ENCODE results near the gene TFCP2.

TFCP2 gene

GRCh38 chr12:51217968-51218606 is 45.2 kb upstream of the TFCP2 start, which contains the start of gene POU6F1:
Gene POU6F1, minus strand, starts transcription at chr12:51218062. Its CDS starts 11,226 bp downstream, at chr12:51206836.
- Histone ChIP-seq H3K27ac (peak within 1 kb of the TSS; percentile 93), H3K4me1 (peaks cover 4% of the 10 kb centered on the region), H3K9me3 (ENCODE audit: control insufficient read depth, low read length) (no peaks in the 10 kb centered on the region), H3K4me2 (ENCODE audit: low read length) (peak within 1 kb of the TSS; percentile 99), H3K27me3 (ENCODE audit: control insufficient read depth, insufficient read depth, low read length) (no peaks in the 10 kb centered on the region), H2AFZ (peak within 1 kb of the TSS; percentile 98), H3K9ac (peak within 1 kb of the TSS; percentile 92), H3K4me3 (ENCODE audit: low read depth, low read length) (peak within 1 kb of the TSS; percentile 78), H3K36me3 (ENCODE audit: control insufficient read depth, insufficient read depth, low read length) (no peaks in the 10 kb centered on the region), H3K79me2 (peaks cover 6% of the 10 kb centered on the region)
- TF ChIP-seq, protein P1, sequence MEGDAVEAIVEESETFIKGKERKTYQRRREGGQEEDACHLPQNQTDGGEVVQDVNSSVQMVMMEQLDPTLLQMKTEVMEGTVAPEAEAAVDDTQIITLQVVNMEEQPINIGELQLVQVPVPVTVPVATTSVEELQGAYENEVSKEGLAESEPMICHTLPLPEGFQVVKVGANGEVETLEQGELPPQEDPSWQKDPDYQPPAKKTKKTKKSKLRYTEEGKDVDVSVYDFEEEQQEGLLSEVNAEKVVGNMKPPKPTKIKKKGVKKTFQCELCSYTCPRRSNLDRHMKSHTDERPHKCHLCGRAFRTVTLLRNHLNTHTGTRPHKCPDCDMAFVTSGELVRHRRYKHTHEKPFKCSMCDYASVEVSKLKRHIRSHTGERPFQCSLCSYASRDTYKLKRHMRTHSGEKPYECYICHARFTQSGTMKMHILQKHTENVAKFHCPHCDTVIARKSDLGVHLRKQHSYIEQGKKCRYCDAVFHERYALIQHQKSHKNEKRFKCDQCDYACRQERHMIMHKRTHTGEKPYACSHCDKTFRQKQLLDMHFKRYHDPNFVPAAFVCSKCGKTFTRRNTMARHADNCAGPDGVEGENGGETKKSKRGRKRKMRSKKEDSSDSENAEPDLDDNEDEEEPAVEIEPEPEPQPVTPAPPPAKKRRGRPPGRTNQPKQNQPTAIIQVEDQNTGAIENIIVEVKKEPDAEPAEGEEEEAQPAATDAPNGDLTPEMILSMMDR (IDR thresholded peaks at IDR 0.05), result peak; percentile 76

- TF ChIP-seq, protein P1 (IDR thresholded peaks at IDR 0.05), result peak; percentile 41
- peak overlapping the region; percentile 99 for H3K4me2 ChIP-seq (ENCODE audit: low read length)
- peak overlapping the region; percentile 93 for H3K27ac ChIP-seq
- peak overlapping the region; percentile 92 for H3K9ac ChIP-seq
- no peaks in the 10 kb centered on the region for H3K36me3 ChIP-seq (ENCODE audit: control insufficient read depth, insufficient read depth, low read length)
- no peaks in the 10 kb centered on the region for H3K9me3 ChIP-seq (ENCODE audit: control insufficient read depth, low read length)
- H3K4me1 ChIP-seq, result peaks cover 4% of the 10 kb centered on the region
- peaks cover 6% of the 10 kb centered on the region for H3K79me2 ChIP-seq
- H3K4me3 ChIP-seq (ENCODE audit: low read depth, low read length), result peak overlapping the region; percentile 78
- no peaks in the 10 kb centered on the region for H3K27me3 ChIP-seq (ENCODE audit: control insufficient read depth, insufficient read depth, low read length)
- peak overlapping the region; percentile 98 for H2AFZ ChIP-seq
These were observed 44.4 kb upstream of the TFCP2 start for GRCh38 chr12:51217133-51217967.

DNA sequence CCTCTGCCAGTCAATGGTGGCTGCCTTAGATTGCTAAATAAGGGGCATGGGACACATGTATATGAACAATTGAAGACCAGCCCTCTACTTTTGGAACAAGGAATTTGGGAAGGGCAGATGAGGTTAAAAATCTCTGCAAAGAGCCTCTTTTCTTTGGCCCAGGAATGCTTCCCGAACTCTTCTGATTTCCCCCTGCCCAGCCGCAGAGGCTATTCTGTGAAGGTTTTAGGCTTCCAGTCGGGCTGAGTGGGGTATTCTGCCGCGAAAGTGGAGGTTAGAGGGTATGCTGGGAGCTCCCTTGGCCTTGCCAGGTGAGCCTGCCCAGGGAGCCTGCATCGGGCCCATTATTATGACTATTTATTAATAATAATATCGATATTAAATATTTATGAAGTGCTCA is 43.7 kb upstream of the TFCP2 start:
- peak overlapping the region; percentile 9 for H3K9ac ChIP-seq
- H3K4me2 ChIP-seq (ENCODE audit: low read length), result peak overlapping the region; percentile 99
- TF ChIP-seq, protein P1 (IDR thresholded peaks at IDR 0.05), result no peak
- no peaks in the 10 kb centered on the region for H3K9me3 ChIP-seq (ENCODE audit: control insufficient read depth, low read length)
- peak overlapping the region; percentile 93 for H3K27ac ChIP-seq
- peak overlapping the region; percentile 78 for H3K4me3 ChIP-seq (ENCODE audit: low read depth, low read length)
- H3K4me1 ChIP-seq, result peaks cover 4% of the 10 kb centered on the region
- no peaks in the 10 kb centered on the region for H3K36me3 ChIP-seq (ENCODE audit: control insufficient read depth, insufficient read depth, low read length)
- H3K27me3 ChIP-seq (ENCODE audit: control insufficient read depth, insufficient read depth, low read length), result no peaks in the 10 kb centered on the region
- H3K79me2 ChIP-seq, result peaks cover 6% of the 10 kb centered on the region
- peak overlapping the region; percentile 98 for H2AFZ ChIP-seq

GRCh38 chr12:51214895-51215294 is 42.0 kb upstream of the TFCP2 start:
- H3K4me3 ChIP-seq (ENCODE audit: low read depth, low read length), result no peak overlapping the region
- peaks cover 3% of the 10 kb centered on the region for H3K79me2 ChIP-seq
- H3K36me3 ChIP-seq (ENCODE audit: control insufficient read depth, insufficient read depth, low read length), result no peaks in the 10 kb centered on the region
- peaks cover 4% of the 10 kb centered on the region for H3K4me1 ChIP-seq
- H3K9me3 ChIP-seq (ENCODE audit: control insufficient read depth, low read length), result no peaks in the 10 kb centered on the region
- H3K9ac ChIP-seq, result no peak overlapping the region
- no peak overlapping the region for H3K27ac ChIP-seq
- no peak overlapping the region for H3K4me2 ChIP-seq (ENCODE audit: low read length)
- TF ChIP-seq, protein P1 (IDR thresholded peaks at IDR 0.05), result no peak
- no peak overlapping the region for H2AFZ ChIP-seq
- no peaks in the 10 kb centered on the region for H3K27me3 ChIP-seq (ENCODE audit: control insufficient read depth, insufficient read depth, low read length)
